Pericardium fibroblast (primary cell): ENCODE measurements around the gene STX1B. TPM values are rescaled to one million over a fixed set of nuclear protein-coding genes. Genes with fewer than 3 reads are reported as not detected.

Experiments
- total RNA-seq: library from RNA; depleted of rRNA; stranded (reverse); fragments of >200 nt; gene quantifications from 2 replicates; pipeline ENCODE4 v1.2.3, GENCODE V29; 2015

The STX1B gene
- total RNA-seq = under 0.01 and 0.94 TPM in 2 replicates

DNA sequence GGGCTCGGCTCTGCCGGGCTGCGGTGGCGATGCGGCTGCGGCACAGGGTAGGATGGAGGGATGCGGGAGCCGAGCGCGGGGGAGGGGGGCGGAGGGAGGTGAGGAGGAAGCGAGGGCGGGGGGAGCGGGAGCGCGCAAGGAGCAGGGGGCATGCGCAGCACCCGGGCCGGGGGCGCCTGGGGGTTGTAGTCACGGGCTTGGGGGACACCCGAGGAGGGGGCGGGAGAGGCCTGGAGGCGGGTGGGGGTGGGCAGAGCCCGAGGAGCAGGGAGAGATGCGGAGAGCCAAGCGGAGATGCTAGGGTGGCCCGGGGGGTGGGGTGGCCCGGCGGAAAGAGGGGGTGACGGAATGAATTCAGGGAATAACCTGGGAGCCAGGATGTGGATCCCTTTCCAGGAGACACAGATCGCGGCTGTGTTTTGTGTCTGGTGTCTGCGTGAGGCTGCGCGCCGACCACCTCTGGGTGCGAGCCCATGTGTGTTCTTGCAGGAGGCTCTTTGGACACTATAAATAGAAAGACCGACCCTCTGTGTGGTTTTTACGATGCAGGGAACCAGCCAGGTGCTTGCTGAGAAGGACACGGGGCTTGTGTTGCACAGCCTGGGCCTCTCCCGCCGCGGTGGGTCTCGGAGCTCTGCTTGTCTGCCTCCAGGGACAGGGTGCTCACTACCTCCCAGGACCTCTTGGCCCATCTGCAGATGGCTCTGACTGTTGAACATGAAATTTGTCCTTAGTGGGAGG is at the start of gene STX1B:
Gene STX1B (minus strand): TSS at position 54 of the 741 bp plus-strand sequence. CDS start 242 bp downstream, outside the sequence.

DNA sequence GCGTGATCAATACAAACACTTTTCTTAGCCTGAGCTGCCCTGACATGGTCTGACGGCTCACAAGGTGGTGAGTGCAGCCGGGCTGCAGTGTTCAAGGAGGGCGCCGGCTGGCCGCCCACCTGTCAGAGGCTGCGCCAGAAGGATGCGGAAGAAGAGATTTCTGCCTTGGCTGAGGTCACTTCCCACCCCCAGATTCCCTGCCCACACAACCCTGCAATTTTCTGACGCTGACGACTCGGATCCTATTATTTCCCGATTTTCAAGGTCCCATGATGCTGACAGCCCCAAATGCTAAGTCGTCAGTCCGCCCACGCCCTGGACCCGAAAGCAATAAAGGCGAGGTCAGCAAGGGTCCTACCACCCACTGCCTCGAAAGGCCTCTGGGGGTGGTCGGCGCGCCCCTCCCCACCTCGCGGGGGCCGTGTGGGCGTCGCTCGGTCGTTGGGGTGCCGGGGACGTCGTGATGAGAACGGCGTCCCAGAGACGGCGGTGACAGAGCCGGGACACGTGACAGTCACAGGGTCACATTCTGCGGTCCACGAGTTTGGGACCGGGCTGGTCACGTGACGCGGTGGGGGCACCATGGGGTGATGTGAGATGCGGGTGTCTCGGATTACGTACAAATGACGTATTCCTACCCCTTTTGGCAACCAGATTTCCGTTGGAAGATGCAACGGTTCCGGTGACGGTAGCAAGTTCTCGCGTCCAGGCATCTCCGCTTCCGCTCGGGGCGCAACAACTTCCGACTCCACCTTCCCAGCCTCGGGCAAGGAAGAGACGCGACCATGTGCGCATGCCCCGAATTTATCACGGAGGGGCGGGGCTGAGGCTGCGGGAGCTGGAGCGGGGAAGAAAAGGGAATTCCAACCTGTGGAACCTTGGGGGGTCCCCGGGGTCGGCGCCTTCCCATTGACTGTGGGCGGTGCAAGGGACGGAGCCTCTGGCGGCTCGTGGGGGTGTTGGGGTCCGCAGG is 22.6 kb upstream of the STX1B start, which contains the start of gene STX4:
Gene STX4 (plus strand): TSS at position 823 of the 973 bp plus-strand sequence. CDS start 248 bp downstream, outside the sequence.

DNA sequence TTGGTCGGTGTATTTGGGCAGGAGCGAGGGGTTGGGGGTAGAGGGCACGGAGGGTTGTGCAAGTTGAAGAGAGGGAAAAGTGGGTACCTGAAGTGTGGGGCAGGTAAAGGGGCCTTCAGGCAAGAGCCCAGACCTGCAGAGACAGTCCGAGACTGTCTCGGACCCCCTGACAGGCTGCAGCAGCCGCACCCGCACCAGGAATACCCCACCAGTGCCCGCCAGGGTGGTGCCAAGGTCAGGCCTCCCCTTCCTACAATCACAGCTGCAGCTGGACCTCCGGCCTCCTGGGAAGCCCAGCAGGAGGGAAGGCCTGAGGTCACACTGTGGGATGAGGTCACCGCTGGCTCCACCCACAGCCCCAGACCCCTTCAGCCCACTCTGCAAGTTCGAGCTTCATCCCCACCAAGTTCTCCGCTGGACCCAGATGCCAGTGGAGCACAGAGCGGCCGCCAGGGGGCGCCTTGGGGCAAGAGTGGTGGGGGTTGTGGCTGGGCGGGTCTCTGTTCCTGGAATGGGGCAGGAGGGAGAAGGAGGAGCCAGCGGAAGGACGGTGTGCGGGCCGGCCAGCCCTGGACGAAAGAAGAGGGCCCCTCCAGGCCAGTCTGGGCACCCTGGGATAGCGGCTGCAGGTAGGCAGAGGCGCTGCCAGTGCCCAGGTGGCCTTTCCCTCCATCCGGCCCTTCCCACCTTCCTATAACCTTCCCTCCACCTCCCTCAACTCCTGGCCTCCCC is 25.6 kb downstream of the STX1B start, which contains the start of gene HSD3B7:
Gene HSD3B7 (plus strand): TSS at position 539 of the 732 bp plus-strand sequence. CDS start 452 bp downstream, outside the sequence.

DNA sequence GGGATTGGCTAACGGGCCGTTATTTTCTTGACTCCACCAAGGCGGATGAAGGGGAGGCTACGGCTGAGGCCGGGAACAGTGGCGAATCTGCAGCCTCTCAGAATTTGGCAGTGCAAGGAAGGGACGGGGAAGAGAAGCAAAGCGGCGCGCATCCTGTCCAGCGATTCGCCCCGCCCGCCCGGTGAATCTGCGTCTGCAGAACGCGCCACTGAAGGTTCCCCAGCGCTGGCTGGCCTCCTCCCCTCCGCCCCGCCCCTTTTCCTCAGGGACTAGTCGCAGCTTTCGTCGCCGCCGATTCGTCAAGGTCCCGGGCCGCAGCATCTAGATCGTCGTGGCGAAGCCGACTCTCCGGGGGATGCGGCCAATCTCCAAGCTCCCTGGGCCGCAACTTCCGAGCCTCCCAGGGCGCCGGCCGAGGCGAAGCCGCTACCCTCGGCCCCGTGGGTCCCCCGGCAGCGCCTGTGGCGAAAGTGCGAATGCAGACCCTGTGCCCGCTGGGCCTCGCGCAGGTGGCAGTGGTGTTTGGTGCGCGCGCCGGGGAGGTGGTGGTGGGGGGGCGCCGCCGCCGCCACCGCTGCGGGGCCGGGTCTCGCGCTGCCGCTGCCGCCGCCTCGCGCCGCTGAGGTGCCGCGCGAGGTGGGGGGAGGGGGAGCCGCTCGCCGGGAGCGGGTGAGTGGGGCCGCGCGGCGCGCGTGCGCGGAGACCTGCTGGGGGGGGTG is 52.8 kb downstream of the STX1B start, which contains the start of gene SETD1A:
Gene SETD1A (plus strand): TSS at position 299 of the 719 bp plus-strand sequence. CDS start 978 bp downstream, outside the sequence.

DNA sequence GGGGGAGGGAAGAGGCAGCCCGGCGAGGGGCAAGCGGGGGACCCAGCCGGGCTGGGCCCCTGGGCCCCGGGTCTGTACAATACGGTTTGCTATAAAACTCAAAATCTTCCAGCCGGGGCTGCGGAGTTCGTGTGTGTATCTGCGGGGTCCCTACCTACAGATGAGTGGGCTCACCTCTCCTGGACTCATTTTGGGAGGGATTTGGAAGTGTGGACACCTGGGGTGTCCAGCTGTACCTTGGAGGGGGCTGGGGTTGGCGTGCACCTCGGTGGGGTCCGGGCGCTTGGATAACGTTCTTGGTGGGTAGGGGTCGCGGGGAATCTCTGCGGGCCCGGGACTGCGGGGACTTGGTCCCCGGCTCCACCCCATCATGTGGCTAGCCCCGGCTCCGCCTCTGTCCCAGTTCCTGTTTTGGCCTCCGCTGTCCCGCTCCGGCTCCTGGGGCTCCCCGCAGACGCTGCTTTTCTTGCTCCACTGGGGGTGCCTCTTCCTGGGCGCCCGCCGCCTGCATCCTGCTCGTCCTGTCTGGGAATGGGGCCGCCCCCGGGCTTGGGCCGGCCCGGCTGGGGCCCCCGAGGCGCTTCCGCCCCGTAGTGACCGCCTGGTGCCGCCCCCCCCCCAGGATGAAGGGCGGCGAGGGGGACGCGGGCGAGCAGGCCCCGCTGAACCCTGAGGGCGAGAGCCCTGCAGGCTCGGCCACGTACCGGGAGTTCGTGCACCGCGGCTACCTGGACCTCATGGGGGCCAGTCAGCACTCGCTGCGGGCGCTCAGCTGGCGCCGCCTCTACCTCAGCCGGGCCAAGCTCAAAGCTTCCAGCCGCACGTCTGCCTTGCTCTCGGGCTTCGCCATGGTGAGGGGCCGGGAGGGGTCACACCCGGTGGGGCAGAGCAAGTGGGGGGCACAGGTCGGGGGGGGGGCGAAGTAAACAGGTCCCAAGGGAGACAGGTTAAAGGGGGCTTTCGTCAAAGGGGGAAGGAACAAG is 61.5 kb downstream of the STX1B start, which contains the start of gene ORAI3:
Gene ORAI3 (plus strand): TSS at position 402 of the 983 bp plus-strand sequence. CDS start 222 bp downstream, at position 624.

Other genes starting within 250 kb of the STX1B start
- gene CFAP119, start 248.6 kb downstream of the STX1B start, total RNA-seq = 0.60 and 5.8 TPM in 2 replicates
- gene RNF40, start 248.3 kb downstream of the STX1B start, total RNA-seq = 44.8 and 54.7 TPM in 2 replicates
- gene ZNF629, start 223.4 kb downstream of the STX1B start, total RNA-seq = 13.4 and 15.9 TPM in 2 replicates
- 65.5 and 67.8 TPM in 2 replicates for gene BCL7C, start 116.6 kb downstream of the STX1B start, total RNA-seq
- gene CTF1, start 114.0 kb downstream of the STX1B start, total RNA-seq = 2.9 and 5.2 TPM in 2 replicates
- 14.0 and 16.7 TPM in 2 replicates for gene FBXL19, start 87.1 kb downstream of the STX1B start, total RNA-seq
- 85.8 and 98.9 TPM in 2 replicates for gene ORAI3, start 61.6 kb downstream of the STX1B start, total RNA-seq
- 3.3 and 4.0 TPM in 2 replicates for gene SETD1A, start 52.9 kb downstream of the STX1B start, total RNA-seq
- gene HSD3B7, start 25.4 kb downstream of the STX1B start, total RNA-seq = 11.6 and 14.7 TPM in 2 replicates
- gene STX4, start 22.9 kb upstream of the STX1B start, total RNA-seq = 17.5 and 20.2 TPM in 2 replicates
- gene ZNF668, start 63.6 kb upstream of the STX1B start, total RNA-seq = 13.5 and 16.9 TPM in 2 replicates
- 9.1 and 13.3 TPM in 2 replicates for gene ZNF646, start 63.8 kb upstream of the STX1B start, total RNA-seq
- 0.58 and 1.2 TPM in 2 replicates for gene PRSS53, start 78.3 kb upstream of the STX1B start, total RNA-seq
- 198 and 277 TPM in 2 replicates for gene VKORC1, start 84.2 kb upstream of the STX1B start, total RNA-seq
- 51.4 and 68.6 TPM in 2 replicates for gene BCKDK, start 97.7 kb upstream of the STX1B start, total RNA-seq
- 30.2 and 33.0 TPM in 2 replicates for gene KAT8, start 107.0 kb upstream of the STX1B start, total RNA-seq
- gene PRSS8, start 125.1 kb upstream of the STX1B start, total RNA-seq = 0.12 and 0.51 TPM in 2 replicates
- gene PRSS36, start 139.4 kb upstream of the STX1B start, total RNA-seq = 0.34 and 1.3 TPM in 2 replicates
- 29.2 and 31.2 TPM in 2 replicates for gene FUS, start 169.5 kb upstream of the STX1B start, total RNA-seq
- gene PYCARD, start 192.1 kb upstream of the STX1B start, total RNA-seq = 50.4 and 57.1 TPM in 2 replicates
- gene TRIM72, start 203.5 kb upstream of the STX1B start, total RNA-seq = 0.68 TPM in 1 of 2 replicates, not detected in the other
- gene PYDC1, start 206.5 kb upstream of the STX1B start, total RNA-seq = not detected in 2 replicates
- not detected in 2 replicates for gene ITGAM, start 249.3 kb upstream of the STX1B start, total RNA-seq